Glutamatergic neuron (in vitro differentiated cells): Measurements from ENCODE around the gene NR4A1. TPM values are rescaled to one million over a fixed set of nuclear protein-coding genes. Genes with fewer than 3 reads are reported as not detected.

Experiments
- DNase-seq: peaks from one replicate; pipeline ENCODE4 v3.0.0; 2022
- H3K27ac Mint-ChIP-seq: one replicate; pipeline ENCODE4 v1.8.0; 2020; ENCODE audit warnings: mild to moderate bottlenecking, mixed read lengths, inconsistent platforms; ENCODE audit not compliant: unreplicated experiment
- H3K27me3 Mint-ChIP-seq: one replicate; pipeline ENCODE4 v1.8.0; 2020; ENCODE audit warnings: mild to moderate bottlenecking, moderate library complexity, mixed read lengths, inconsistent platforms; ENCODE audit not compliant: unreplicated experiment
- H3K36me3 Mint-ChIP-seq: one replicate; pipeline ENCODE4 v1.8.0; 2020; ENCODE audit warnings: mild to moderate bottlenecking, mixed read lengths, inconsistent platforms; ENCODE audit not compliant: unreplicated experiment
- H3K4me1 Mint-ChIP-seq: one replicate; pipeline ENCODE4 v1.8.0; 2020; ENCODE audit warnings: mild to moderate bottlenecking, low read depth, mixed read lengths, inconsistent platforms; ENCODE audit not compliant: unreplicated experiment
- H3K4me3 Mint-ChIP-seq: one replicate; pipeline ENCODE4 v1.8.0; 2020; ENCODE audit warnings: mild to moderate bottlenecking, mixed read lengths, inconsistent platforms; ENCODE audit not compliant: unreplicated experiment
- H3K9me3 Mint-ChIP-seq: one replicate; pipeline ENCODE4 v1.8.0; 2020; ENCODE audit warnings: mild to moderate bottlenecking, moderate library complexity, mixed read lengths, inconsistent platforms; ENCODE audit not compliant: unreplicated experiment
- CTCF ChIP-seq: fragments of 200-600 bp; sonication (generic); IDR thresholded peaks from one replicate; pipeline ENCODE4 v1.5.0; 2021; ENCODE audit not compliant: partially characterized antibody, unreplicated experiment
- total RNA-seq: library from RNA; stranded (reverse); fragmentation: NEBNext Ultra II Directional; extraction: Animal tissue kit (Norgen Biotek cat#: 25700); gene quantifications from one replicate; pipeline ENCODE4 v1.2.1, GENCODE V29; 2021; ENCODE audit not compliant: unreplicated experiment

The NR4A1 gene
- total RNA-seq, 1 donor from 2014 or later = 8.5 TPM

- Mint-ChIP-seq H3K27me3 (peaks cover 6% of the 10 kb centered on the region), H3K9me3 (peaks cover 2% of the 10 kb centered on the region), H3K27ac (no peak overlapping the region), H3K36me3 (no peaks in the 10 kb centered on the region), H3K4me3 (no peak overlapping the region), H3K4me1 (peaks cover 9% of the 10 kb centered on the region)
- DNase-seq = no peak
- TF ChIP-seq CTCF = no peak
Measured at GRCh38 chr12:52054833-52055730, 3.8 kb downstream of the NR4A1 start.

GRCh38 chr12:52055731-52056711 lies 4.8 kb downstream of the NR4A1 start:
- no peak for TF ChIP-seq CTCF
- Mint-ChIP-seq H3K27ac (no peak overlapping the region), H3K4me1 (peaks cover 9% of the 10 kb centered on the region), H3K4me3 (no peak overlapping the region), H3K27me3 (peaks cover 2% of the 10 kb centered on the region), H3K36me3 (no peaks in the 10 kb centered on the region), H3K9me3 (no peaks in the 10 kb centered on the region)
- DNase-seq = no peak

- no peaks in the 10 kb centered on the region for H3K27me3 Mint-ChIP-seq
- TF ChIP-seq CTCF = no peak
- no peaks in the 10 kb centered on the region for H3K36me3 Mint-ChIP-seq
- no peak overlapping the region for H3K27ac Mint-ChIP-seq
- no peak for DNase-seq
- no peak overlapping the region for H3K4me3 Mint-ChIP-seq
- H3K9me3 Mint-ChIP-seq = no peaks in the 10 kb centered on the region
- H3K4me1 Mint-ChIP-seq = peaks cover 7% of the 10 kb centered on the region
Measured at GRCh38 chr12:52056801-52057637, 5.8 kb downstream of the NR4A1 start.

GRCh38 chr12:52057638-52058576 lies 6.7 kb downstream of the NR4A1 start:
- Mint-ChIP-seq H3K27me3 (no peaks in the 10 kb centered on the region), H3K36me3 (no peaks in the 10 kb centered on the region), H3K9me3 (no peaks in the 10 kb centered on the region), H3K27ac (no peak overlapping the region), H3K4me1 (peaks cover 8% of the 10 kb centered on the region), H3K4me3 (no peak overlapping the region)
- DNase-seq = no peak
- no peak for TF ChIP-seq CTCF
